TTC549 (cell line): ENCODE results near the gene SGCD.

ENCODE experiments used
- FAIRE-seq: peaks from 2 replicates; lab custom pipeline; 2012; peaks lifted over from hg19 to GRCh38; lab: Jason Lieb, UNC

SGCD gene

DNA sequence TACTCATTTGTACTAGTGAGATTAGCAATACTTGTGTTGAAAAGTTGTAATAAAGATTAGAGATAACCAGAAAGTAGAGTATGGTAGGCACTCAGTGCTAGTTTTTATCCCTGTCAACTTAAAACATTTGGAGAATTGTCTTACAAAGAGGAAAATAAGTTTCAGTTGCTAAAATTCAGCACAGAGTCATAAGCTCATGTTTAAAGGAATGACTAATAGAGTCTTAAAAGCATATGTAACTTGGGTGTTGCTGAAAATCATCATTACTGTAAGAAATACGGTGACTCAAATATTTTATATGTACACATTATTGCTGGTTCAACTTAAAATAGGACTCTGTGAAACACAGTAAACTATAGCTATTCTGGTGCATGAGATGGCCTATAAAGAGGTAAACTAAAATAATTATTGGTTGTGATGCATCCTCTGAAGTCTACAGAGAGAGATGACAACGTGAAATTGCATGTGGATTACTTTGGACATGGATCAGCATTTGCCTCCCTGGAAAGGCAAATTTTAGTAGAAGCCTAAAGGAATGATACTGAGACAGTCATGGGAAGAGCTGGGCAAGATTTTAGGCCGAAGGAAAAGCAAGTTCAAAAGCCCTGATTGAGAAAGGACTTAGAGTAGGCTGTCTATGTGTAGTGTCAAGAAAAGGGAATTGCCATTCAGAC, 34.6 kb downstream of the SGCD start:
- no peak for FAIRE-seq

DNA sequence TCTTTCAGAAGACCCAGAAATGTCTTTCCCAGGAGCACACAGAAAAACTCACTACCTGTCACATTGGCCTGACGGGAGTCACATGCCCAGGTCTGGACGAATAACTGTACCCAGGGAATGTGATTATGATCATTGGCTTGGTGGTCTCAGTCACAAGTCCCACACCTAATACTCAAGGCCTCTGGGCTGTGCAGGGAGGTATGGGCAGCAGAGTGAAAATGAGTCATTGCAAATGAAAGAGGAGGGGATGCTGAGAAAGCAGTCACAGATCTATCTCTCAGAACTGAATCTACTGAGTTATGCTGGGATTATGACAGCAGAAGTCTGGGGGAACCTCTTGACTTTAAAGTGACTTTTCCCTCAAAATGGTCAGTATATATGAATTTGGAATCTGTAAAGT, 36.9 kb downstream of the SGCD start:
- FAIRE-seq, result no peak

DNA sequence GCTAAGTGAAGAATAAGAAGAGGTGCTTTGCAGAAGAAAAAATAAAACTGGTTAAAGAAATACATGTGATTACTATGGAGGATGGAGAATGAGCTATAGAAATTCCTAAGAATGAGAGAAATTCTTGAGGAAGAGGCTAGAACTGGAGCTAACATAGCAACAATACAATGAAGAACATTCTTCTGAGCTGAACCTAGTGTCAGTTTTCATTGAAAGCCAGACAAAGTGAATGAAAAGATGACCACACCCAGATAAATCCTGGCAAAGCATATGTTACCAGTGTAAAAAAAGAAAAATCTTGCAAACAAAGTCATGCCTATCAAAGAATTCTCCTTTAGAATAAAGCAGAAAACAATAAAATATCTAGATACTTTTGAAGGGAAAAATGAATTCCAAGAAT, 39.6 kb downstream of the SGCD start:
- FAIRE-seq, result no peak

DNA sequence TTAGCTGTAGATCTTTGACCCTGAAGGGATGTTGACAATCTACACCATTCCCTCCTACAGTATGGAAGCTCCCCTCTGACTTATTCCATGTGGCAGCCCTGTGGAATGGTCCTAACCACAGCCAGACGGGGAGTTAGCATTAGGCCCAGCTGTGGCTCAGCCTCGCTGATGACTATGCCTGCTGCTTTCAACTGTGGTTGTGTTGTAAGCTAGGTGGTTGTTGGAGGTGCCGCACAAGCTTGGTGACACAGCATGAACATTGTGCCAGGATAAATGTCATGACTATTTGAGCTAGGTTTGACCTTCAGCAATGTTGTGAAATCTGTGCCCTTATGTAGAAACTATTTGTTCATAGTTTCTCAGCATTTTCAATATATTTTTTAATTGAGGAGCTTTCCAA, 40.6 kb downstream of the SGCD start:
- FAIRE-seq, result no peak

DNA sequence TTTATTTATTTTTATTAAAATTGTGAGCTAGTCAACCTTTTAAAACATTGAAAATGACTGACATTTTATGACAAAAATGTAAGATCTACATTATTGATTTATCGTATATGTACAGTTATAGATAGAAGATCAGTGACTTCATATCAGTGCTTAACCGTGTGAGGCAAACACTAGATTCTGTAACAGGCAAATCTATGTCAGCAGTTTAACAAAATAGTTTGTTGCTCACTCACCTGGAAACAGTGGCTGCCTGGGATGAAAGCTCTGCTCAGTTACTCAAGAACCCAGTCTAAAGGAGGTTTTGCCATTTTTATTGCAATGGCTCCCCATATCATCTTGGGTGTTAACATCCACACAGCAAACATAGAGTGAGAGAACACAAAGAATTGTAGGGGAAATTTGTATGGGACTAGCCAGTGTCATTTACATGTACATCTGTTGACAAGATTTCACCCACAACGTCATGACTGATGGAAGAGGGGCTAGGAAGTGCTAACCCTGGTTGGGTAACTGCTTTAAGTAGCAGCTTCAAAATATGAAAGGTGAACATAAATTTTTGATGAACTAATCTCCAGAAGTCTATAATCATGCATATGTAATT, 49.0 kb downstream of the SGCD start:
- FAIRE-seq, result no peak

DNA sequence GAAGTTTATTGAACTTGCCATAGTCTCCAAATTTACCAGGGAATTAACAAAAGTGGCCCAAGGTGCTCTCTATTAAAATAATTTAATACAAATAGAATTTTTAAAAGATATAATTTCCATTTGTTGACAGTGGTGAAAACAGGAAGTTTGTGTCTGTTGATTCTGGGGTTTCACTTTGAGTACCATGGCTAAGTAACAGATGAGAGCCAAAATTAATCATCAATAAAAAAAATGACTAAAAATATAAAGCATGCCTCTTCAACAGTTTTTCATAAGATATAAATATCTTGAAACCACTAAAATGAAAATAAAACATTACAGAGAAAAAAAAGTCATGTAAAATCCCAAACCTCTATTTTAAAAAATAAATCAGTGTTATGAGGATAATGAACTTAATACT, 49.8 kb downstream of the SGCD start:
- no peak for FAIRE-seq

DNA sequence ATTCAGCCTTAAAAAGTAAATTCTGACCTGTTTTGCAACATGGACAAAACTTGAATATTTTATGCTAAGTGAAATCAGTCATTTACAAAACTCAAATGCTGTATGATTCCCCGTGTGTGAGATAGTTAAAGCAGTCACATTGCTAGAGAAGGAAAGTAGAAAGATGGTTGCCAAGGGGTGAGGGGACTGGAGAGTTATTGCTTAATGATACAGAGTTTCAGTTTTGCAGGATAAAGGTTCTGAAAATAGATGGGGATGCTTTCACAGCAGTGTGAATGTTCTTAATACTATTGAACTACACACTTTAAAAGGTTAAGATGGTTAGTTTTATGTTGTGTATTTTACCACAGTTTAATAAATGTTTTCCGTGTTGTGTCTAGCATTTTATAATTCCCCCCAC, 51.2 kb downstream of the SGCD start:
- no peak for FAIRE-seq

DNA sequence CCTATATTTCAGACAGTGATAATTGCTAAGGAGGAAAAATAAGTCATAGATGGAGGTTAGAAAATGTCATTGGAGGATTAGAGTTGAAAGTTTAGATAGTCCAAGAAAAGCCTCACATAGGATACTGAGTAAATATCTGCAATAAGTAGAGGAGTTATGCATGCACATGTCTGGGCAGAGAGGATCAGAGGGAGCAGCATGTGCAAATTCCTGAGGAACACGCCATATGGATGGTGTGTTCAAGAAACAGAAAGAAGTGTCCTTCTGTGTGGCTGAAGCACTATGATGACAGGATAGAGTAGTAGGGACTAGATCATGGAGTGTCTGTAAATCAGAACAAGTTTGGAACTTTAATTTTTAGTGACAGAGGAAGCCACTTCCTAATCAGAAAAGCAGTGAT, 52.2 kb downstream of the SGCD start:
- FAIRE-seq, result no peak

DNA sequence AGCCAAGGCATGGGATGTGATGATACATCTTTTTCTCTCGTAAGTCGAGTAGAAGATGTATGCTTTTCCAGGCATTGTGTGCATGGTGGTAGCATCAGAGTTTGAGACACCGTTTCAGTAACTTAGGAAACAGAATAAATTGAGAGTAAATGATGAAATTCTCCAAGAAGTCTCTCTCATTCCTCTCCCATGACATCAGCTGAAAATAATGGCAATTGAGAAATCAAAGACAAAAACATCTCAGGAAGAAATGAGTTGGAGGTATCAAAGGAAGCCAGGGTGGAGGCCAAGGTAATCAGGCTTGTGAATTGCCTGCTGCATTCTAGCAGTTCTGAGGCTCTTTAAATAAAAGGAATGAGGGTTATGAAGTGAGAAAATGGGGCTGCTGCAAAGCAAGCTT, 53.9 kb downstream of the SGCD start:
- no peak for FAIRE-seq

DNA sequence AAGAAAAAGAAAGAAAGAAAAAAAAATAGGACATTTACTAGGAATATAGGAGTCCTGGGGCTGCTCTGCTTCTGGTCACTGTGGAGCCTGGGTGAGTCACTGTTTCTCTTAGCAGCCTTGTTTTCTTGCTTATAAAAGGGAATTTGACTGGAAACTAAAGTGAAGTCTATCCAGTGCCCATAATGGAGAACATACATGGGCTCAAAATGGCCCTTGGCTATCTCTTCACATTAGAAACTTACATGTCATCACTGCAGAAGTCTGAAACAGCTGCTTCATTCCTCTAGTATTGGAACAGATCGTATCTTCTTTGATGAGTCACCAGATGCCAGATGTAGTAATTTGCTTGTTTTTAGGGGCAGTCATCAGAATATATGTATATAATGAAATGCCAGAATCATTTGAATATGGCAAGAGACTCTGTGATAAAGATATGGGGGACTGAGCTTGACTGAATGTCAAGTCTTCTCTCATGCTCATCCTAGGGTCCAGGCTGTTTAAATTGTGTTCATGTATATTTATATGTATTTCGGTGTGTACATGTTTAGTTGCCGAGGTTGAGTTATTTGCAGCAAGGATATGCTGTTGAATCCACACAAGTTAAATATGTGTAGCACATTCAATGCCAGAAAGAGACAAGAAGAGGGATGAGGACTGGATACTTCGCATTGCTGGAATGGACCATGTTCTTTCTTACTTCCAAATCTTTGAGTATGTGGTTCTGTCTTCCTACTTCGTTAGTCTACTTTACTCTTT, 56.7 kb downstream of the SGCD start:
- no peak for FAIRE-seq

DNA sequence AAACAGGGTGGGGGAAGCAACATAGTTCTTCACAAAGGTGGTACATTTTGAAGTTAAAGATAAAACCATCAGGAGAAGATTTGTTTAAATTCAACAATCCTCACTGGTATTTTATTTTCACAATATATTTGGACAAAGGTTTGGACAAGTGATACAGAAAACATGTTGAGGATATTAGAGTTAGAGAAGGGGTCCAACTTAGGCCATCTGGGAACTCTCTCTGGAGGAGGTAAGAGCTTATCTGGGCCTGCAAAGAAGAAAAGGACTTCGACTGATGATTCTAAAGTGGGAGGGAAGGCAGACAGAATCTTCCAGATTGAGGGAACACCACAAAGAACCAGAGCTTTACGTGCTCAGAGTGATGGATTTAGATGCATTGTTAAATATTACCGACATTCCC, 58.5 kb downstream of the SGCD start:
- no peak for FAIRE-seq

DNA sequence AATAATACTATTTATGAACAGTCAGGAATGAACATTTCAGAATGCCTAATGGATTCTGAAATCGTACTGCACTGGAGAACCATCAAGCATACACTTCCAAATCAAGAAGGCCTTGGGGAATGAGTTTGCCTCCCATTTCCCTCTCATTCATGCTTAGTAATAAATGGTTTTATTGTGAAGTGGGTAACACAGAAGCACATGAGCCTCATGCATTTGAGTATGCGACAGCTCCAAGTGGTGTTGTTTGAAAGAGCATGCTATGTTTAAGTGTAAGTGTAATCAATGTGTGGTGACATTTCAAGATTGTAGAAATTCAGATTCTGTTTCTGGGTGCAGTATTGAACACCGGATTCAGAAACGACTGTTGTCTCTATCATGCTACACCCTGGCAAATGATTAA, 60.0 kb downstream of the SGCD start:
- FAIRE-seq, result no peak

DNA sequence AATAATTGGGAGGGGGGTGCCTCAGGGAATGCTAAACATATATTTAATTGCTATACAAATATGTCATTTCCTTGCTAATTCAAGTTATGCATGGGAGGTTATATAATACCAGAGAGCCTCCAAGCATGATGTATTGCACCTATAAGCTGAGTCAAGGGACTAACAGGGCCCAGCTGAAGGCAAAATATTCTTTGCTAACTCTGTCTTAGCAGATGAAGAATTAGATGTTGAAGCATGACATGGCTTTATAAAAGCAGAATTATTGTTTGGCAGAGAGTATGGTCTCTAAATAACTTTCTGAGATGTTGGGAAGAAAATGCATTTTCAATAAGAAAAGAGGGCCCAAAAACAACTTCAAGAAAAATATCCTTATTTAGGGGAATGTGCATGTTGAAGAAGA, 60.4 kb downstream of the SGCD start:
- FAIRE-seq, result no peak

DNA sequence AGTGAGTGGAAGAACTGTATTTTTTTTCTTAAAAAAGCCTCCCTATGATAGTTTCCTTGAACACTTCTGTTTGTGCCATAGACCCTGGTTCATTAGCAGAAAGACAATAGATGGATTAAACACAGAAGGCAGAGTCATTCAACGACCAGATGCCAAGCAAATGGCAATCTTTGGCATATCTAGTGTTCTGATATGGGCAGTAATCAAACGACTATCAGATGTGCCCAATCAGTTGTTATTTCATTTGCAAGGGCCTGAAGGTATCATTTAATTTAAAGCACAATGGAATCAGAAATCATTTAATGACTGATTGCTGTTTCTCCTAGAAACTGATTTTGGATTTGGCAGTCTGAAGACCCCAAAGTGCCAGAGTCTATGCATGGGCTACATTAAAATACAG, 61.3 kb downstream of the SGCD start:
- FAIRE-seq, result no peak

DNA sequence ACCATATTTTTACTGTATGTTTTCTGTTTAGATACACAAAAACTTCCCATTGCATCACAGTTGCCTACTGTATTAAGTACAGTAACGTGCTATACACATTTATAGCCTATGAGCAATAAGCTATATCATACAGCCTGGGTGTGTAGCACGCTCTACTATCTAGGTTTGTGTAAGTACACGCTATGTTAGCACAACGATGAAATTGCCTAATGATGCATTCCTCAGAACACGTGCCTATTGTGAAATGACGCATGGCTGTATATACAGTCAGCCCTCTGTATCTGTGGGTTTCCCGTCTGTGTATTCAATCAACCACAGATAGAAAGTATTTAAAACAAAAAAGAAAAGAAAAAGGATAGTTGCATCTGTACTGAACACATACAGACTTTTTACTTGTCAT, 64.2 kb downstream of the SGCD start:
- no peak for FAIRE-seq

DNA sequence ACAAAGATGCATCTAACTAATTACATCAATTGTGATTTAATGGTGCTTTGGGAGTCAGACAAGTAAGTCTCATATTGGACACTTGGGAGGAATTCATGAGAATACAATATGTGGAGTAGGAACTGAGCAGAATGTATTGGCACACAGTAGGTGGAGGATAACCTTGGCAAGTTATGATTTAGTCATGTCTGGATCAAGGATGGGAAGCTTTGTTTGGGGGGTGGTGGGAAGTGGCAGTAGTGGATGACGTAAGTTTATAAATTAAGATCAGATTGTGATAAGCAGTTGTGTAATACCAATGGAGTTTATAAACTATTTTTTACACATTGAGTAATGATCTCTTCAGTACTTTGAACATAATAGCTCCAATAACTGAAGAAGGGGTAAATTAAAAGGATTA, 67.0 kb downstream of the SGCD start:
- no peak for FAIRE-seq

DNA sequence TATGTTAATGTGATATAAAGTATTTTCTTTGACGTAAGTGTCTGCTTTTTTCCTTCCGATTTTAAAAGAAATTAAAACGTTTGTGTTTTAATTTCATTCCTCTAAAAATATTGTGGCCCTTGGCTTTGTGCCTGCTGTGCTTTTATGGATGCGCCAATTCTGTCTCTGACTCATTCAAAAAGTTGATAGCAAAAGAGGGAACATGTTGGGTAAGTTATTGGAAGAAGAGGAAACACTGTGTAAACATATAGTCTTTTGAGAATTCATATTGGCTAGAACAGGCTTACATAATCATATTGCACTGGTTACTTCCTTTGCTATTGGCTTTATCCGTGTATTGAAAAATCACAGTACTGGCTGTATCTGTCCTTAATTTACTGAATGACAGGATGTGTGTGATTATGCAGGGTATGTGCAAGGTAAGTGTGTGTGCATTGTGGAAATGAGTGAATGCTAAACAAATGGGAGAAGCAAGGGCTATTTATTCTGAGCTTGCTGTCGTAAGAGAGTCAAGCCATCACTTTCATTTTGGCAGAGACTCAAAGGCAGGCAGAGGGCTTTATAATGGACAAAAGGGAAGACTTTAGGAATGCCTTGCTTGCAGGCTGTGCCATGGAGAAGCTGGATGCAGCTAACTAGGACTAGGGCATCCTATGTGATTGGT, 67.8 kb downstream of the SGCD start:
- no peak for FAIRE-seq

DNA sequence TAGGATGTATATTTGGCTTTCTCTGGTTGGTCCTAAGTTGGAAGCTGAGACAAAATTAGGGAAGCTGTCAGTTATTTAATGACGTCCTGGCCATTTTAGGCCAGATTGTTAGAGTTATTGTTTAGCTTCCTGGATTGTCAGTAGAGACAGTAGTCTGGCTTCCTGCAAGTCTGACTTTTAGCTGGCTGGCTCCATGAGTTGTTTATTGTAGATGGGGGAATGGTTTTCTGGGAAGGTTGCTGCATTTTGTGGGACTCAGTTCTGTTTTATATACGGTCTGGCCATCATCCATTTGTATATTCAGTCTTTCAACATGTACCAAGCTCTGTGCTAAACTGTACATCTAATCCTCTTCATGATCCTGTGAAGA, 68.3 kb downstream of the SGCD start:
- no peak for FAIRE-seq

DNA sequence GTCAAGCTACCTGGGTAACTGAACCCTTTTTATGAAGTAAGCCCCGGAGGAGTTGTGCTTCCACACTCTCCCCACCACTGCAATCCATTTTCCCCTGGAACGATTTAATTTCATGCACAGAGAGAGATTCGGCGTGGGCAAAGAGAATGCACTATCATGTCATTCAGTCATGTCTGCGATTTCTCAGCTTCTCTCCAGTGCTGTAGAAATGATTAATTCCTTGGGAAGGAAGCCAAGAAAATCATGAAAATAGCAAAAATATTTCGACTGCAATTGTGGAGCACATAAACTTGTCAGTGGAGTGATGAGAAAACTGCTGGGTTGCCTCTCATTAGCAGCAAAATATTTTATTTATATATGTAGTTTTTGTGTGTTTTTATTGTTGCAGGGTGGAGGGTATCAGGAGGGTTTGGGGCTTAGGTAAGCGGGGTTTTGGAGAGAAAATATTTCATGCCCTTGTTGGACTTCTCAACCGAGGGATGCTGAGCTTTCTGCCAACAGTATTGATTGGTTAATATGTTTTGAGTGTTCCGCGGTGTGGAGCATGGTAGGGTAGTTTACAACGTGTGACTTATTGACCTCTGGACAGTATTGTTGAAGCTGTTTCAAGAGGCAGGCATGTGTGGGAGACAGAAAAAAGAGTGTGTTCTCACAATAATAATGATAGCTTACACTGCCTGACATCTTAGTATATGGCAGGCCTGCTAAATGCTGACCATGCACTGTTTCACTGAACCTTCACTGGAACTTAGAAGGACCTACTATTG, 69.3 kb downstream of the SGCD start:
- FAIRE-seq, result no peak

DNA sequence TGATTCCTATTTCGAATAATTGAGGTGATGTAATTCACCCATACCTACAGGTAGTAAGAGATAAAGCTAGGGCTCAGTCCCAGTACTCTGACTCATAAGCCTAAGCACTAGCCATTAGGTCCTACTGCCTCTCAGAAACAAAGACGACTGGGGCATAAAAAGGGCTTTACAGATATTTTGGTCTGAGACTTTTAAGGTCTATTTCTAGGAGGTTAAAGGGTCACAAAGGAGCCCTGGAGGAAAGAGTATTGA, 69.8 kb downstream of the SGCD start:
- FAIRE-seq, result no peak

DNA sequence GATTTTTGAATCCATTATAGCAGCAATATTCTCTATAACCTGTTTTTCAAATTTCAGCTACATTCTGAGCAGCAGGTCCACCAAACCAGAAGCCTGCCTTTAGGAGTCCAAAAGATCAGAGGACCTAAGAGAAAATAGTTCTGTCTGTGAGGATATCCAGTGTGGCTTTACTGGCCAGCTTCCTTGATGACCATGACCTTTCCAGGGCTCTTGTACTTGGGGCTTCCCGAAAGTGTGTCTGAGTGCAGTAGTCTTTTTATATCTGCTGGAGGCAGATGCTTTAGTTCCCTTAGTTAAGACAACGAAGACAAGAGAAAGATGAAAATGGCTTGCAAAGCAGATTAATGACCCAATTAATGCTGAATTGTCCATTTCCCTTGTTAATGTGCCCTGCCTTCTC, 72.4 kb downstream of the SGCD start:
- no peak for FAIRE-seq

DNA sequence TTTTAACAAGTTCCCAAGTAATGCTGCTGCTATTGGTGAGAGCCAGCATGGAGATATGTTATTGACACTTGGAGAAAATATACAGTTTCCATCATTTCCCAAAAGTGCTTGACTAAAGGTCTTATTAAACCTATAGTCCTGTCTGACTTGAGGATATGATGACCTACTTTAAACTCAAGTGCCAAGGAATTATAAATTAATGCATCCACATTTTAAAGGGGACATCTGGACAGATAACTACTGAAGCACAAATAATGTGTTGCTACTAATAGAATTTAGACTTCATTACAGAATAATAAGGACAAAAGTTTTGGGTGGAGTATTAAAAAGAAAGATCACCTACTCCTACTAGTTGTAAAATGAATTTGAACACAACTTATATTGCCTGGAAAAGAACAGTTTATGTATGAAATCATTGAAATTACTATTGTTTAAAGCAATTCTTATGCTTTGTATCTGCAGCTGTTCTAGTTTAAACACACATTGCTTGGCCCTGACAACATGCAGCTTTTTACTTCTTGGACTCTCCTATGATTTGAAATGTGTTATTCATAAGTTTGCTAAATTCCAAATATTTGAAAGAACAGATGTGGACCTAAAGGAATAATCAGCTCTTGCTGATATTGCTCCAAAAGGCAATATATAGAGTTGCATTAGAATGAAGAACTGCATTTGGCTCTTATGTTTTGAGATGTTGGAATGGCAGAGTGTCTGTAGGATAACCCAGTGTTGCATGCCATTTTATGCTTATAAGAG, 73.4 kb downstream of the SGCD start:
- no peak for FAIRE-seq
